Neural progenitor cell (in vitro differentiated cells): ENCODE measurements around the gene PXDN. TPM values are rescaled to one million over a fixed set of nuclear protein-coding genes. Genes with fewer than 3 reads are reported as not detected.

Experiments
- DNase-seq: peaks from one replicate; pipeline ENCODE4 v3.0.0-alpha.2; 2016; ENCODE audit warnings: low spot score
- H2AFZ ChIP-seq: fragments of 200-600 bp; sonication (generic); replicated peaks from 2 replicates; pipeline ENCODE4 v1.6.1; 2016; ENCODE audit warnings: antibody characterized with exemption
- H3F3A ChIP-seq: fragments of 200-600 bp; sonication (generic); 2 replicates; pipeline ENCODE4 v1.6.1; 2016; ENCODE audit warnings: antibody characterized with exemption, low read depth
- H3K27ac ChIP-seq: fragments of 200-600 bp; sonication (generic); 2 replicates; pipeline ENCODE4 v1.5.1; 2016; ENCODE audit warnings: mild to moderate bottlenecking
- H3K27me3 ChIP-seq: fragments of 200-600 bp; sonication (generic); 2 replicates; pipeline ENCODE4 v1.6.1; 2016; ENCODE audit warnings: mild to moderate bottlenecking, moderate library complexity
- H3K36me3 ChIP-seq: fragments of 200-600 bp; sonication (generic); 2 replicates; pipeline ENCODE4 v1.5.1; 2016
- H3K4me1 ChIP-seq: fragments of 200-600 bp; sonication (generic); 2 replicates; pipeline ENCODE4 v1.6.1; 2016; ENCODE audit warnings: mixed run types
- H3K4me2 ChIP-seq: fragments of 200-600 bp; sonication (generic); 2 replicates; pipeline ENCODE4 v1.6.1; 2016
- H3K4me3 ChIP-seq: fragments of 200-600 bp; sonication (generic); 2 replicates; pipeline ENCODE4 v1.5.1; 2016
- H3K79me2 ChIP-seq: fragments of 200-600 bp; sonication (generic); 2 replicates; pipeline ENCODE4 v1.6.1; 2016; ENCODE audit warnings: low read depth
- H3K9ac ChIP-seq: fragments of 200-600 bp; sonication (generic); 2 replicates; pipeline ENCODE4 v1.6.1; 2016
- H3K9me3 ChIP-seq: fragments of 200-600 bp; sonication (generic); 2 replicates; pipeline ENCODE4 v1.5.1; 2016; ENCODE audit warnings: low read depth
- H4K20me1 ChIP-seq: fragments of 200-600 bp; sonication (generic); 2 replicates; pipeline ENCODE4 v1.6.1; 2016; ENCODE audit warnings: low read depth
- H3K27ac Mint-ChIP-seq: 3 replicates; pipeline ENCODE4 v1.8.0; 2021; ENCODE audit warnings: mixed read lengths
- H3K27me3 Mint-ChIP-seq: 2 replicates; pipeline ENCODE4 v1.8.0; 2022; ENCODE audit warnings: low read depth, mild to moderate bottlenecking, inconsistent platforms, moderate library complexity, mixed read lengths; ENCODE audit not compliant: insufficient read depth
- H3K36me3 Mint-ChIP-seq: 3 replicates; pipeline ENCODE4 v1.8.0; 2021; ENCODE audit warnings: mixed read lengths
- H3K4me1 Mint-ChIP-seq: 3 replicates; pipeline ENCODE4 v1.8.0; 2021; ENCODE audit warnings: mixed read lengths
- H3K4me3 Mint-ChIP-seq: 3 replicates; pipeline ENCODE4 v1.8.0; 2021; ENCODE audit warnings: mild to moderate bottlenecking, moderate library complexity, mixed read lengths
- H3K9me3 Mint-ChIP-seq: 3 replicates; pipeline ENCODE4 v1.8.0; 2020; ENCODE audit warnings: mixed read lengths
- EZH2 ChIP-seq: fragments of 200-600 bp; sonication (generic); IDR thresholded peaks from 2 replicates; pipeline ENCODE4 v1.6.1; 2017; ENCODE audit warnings: antibody characterized with exemption, mild to moderate bottlenecking, moderate library complexity
- EZH2phosphoT487 ChIP-seq: fragments of 200-600 bp; sonication (generic); IDR thresholded peaks from 2 replicates; pipeline ENCODE4 v1.6.1; 2017; ENCODE audit warnings: antibody characterized with exemption
- total RNA-seq: library from RNA; depleted of rRNA; stranded (reverse); fragments of >200 nt; gene quantifications from 2 replicates; pipeline ENCODE4 v1.2.3, GENCODE V29; 2015; ENCODE audit warnings: low replicate concordance
- TF ChIP-seq, protein P1 (sequence below): fragments of 200-600 bp; sonication (generic); IDR thresholded peaks from 2 replicates; pipeline ENCODE4 v1.5.1; 2017; ENCODE audit warnings: antibody characterized with exemption, mild to moderate bottlenecking

Gene PXDN
- total RNA-seq, 1 donor from 2014 or later, result 118 TPM

DNA sequence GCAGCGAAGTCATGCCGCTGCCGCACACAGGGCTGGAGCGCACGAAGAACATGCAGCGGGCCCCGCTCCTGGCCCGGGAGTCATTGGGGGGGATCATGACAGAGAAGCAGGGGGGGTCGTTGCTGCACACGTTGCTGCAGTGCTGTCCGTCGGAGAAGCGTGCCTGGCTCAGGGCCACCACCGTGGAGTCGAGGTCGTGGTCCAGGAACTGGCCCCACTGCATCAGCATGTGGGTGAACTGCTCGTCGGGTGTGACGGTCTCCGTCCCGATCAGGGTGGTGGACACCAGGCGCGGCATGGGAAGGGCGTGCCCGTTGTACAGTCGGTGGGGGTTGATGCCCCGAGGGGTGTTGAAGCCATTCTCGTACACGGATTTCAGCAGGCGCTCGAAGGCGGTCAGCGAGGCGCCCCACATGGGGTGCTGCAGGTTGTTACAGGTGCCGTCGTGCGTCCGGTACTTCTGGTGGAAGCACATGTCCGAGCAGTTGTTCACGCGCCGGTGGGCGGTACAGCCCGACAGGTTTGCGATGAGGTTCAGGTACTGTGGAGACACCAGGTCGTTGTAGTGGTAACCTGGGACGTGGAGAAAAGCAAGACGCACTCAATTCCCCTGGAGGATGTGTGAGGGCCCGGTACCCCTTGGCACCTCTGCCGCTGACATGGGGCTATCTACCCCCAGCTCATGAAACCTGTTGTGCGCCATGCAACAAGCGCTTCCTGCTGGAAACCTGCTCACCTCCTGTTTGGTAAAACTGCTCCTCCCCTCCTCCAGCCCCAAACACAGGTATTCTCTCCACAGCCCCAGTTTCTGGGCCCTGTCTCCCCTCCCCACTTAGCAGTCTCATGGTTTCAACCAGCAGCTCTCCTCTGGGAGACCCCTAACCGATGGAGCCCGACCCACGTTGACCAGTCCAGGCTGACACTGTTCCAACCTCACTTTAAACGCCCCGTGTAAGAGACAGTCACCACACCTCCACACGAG is 94.9 kb downstream of the PXDN start:
- no peak for DNase-seq
- Histone ChIP-seq H2AFZ (no peak overlapping the region), H3K4me1 (no peaks in the 10 kb centered on the region), H3K4me3 (no peak overlapping the region), H3K79me2 (no peaks in the 10 kb centered on the region), H3K9me3 (no peaks in the 10 kb centered on the region), H3K4me2 (no peak overlapping the region), H4K20me1 (no peaks in the 10 kb centered on the region), H3K27ac (no peak overlapping the region), H3F3A (no peaks in the 10 kb centered on the region), H3K9ac (no peak overlapping the region), H3K36me3 (no peaks in the 10 kb centered on the region), H3K27me3 (no peaks in the 10 kb centered on the region)
- peaks cover 6% of the 10 kb centered on the region for H3K4me1 Mint-ChIP-seq
- TF ChIP-seq EZH2phosphoT487 (no peak), EZH2 (no peak)
- TF ChIP-seq, protein P1, sequence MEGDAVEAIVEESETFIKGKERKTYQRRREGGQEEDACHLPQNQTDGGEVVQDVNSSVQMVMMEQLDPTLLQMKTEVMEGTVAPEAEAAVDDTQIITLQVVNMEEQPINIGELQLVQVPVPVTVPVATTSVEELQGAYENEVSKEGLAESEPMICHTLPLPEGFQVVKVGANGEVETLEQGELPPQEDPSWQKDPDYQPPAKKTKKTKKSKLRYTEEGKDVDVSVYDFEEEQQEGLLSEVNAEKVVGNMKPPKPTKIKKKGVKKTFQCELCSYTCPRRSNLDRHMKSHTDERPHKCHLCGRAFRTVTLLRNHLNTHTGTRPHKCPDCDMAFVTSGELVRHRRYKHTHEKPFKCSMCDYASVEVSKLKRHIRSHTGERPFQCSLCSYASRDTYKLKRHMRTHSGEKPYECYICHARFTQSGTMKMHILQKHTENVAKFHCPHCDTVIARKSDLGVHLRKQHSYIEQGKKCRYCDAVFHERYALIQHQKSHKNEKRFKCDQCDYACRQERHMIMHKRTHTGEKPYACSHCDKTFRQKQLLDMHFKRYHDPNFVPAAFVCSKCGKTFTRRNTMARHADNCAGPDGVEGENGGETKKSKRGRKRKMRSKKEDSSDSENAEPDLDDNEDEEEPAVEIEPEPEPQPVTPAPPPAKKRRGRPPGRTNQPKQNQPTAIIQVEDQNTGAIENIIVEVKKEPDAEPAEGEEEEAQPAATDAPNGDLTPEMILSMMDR, result no peak
- peaks cover 39% of the 10 kb centered on the region for H3K36me3 Mint-ChIP-seq
- H3K27ac Mint-ChIP-seq, result peak overlapping the region; percentile 66
- H3K4me3 Mint-ChIP-seq, result no peak overlapping the region
- peaks cover 8% of the 10 kb centered on the region for H3K27me3 Mint-ChIP-seq
- peaks cover 3% of the 10 kb centered on the region for H3K9me3 Mint-ChIP-seq

DNA sequence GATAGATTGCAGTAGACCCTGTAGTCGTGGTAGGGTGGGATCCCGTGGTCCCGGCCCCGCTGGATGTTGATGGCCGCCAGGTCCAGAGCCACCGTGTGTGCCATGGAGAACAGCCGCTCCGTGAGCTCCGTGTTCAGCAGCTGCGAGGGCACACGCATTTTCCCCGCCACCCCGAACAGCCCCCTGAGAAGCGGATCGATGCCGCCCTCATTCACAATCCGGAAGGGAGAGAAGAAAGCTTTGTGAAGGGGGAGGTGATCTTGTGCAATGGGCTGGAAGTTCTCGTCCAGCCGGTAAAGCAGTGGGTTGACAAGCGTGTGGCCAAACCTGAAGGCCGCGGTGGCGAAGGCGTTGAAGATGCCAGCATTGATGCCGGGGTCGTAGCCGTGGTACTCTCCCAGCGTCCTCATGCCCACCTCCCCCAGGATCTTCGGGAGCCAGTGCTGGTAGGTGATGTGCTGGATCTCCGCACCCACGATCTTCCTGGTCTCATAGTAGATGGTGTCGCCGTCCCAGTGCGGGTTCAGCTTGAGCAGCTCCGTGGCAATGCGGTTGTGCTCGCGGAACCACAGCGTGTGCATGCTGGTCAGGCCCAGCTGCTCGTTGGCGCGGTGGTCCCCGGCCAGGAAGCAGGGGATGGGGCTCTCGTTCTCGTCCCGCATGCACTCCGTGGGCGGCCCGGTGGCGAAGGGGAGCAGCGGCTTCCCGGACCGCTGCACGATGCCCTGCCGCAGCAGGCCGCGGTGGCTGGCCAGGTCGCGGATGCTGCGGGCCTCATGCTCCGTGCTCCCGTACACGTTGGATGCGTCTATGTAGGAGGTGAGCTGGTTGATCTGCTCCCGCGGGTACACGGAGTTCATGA is 95.8 kb downstream of the PXDN start:
- no peak overlapping the region for H3K27ac ChIP-seq
- no peaks in the 10 kb centered on the region for H3K9me3 ChIP-seq
- no peaks in the 10 kb centered on the region for H3K79me2 ChIP-seq
- no peak overlapping the region for H3K4me3 ChIP-seq
- no peaks in the 10 kb centered on the region for H4K20me1 ChIP-seq
- no peaks in the 10 kb centered on the region for H3F3A ChIP-seq
- H3K9me3 Mint-ChIP-seq, result peaks cover 3% of the 10 kb centered on the region
- peaks cover 7% of the 10 kb centered on the region for H3K4me1 Mint-ChIP-seq
- peaks cover 8% of the 10 kb centered on the region for H3K27me3 Mint-ChIP-seq
- H3K4me1 ChIP-seq, result no peaks in the 10 kb centered on the region
- no peak overlapping the region for H3K4me2 ChIP-seq
- H3K9ac ChIP-seq, result no peak overlapping the region
- no peak overlapping the region for H2AFZ ChIP-seq
- DNase-seq, result no peak
- H3K4me3 Mint-ChIP-seq, result no peak overlapping the region
- no peaks in the 10 kb centered on the region for H3K36me3 ChIP-seq
- H3K27ac Mint-ChIP-seq, result peak overlapping the region; percentile 66
- H3K36me3 Mint-ChIP-seq, result peaks cover 42% of the 10 kb centered on the region
- H3K27me3 ChIP-seq, result no peaks in the 10 kb centered on the region
- TF ChIP-seq EZH2phosphoT487, result no peak
- TF ChIP-seq, protein P1, result no peak
- TF ChIP-seq EZH2, result no peak

DNA sequence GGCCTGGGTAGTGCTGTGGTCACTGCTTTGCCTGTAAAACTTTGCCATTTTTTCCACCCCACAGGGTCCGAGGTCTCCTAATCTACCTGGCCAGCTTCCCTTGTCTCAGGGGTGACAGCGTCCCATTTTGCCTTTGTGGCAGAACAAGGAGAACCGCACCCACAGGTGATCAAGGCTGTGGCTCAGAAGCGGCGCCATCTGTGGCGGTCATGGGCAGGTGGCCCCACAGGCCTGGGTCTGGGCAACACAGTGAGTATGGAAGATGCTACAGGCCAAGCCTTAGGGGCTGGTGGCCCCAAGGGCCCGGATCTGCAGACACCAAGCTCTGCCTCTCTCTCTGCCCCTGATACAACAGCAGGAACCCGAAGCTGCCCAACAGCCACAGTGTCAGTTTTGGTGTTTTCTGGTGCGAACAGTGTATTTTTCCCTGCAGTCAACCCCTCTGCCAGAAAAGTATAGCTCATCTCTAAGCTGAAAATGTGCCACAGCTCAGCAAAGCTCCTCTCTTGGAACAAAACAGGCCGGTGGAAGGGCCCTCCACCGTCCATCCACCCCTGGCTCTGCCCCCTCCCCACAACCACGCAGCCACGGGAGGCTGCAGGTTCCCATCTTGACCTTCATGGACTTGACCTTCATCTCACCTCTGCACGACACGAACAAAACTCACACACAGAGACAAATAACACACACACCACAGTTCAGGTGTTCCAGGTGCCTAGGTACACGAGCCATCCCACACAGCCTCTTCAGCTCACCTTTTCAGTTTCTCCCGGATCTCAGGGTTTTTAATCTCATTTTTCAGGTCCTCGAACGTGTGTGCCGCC is 96.7 kb downstream of the PXDN start:
- H3K9me3 ChIP-seq, result no peaks in the 10 kb centered on the region
- no peaks in the 10 kb centered on the region for H3F3A ChIP-seq
- H3K27ac Mint-ChIP-seq, result peak overlapping the region; percentile 3
- no peaks in the 10 kb centered on the region for H3K27me3 ChIP-seq
- H3K36me3 ChIP-seq, result no peaks in the 10 kb centered on the region
- H3K27ac ChIP-seq, result no peak overlapping the region
- no peak for DNase-seq
- no peak overlapping the region for H3K9ac ChIP-seq
- H3K4me3 Mint-ChIP-seq, result no peak overlapping the region
- no peak overlapping the region for H3K4me3 ChIP-seq
- H3K79me2 ChIP-seq, result no peaks in the 10 kb centered on the region
- peaks cover 8% of the 10 kb centered on the region for H3K27me3 Mint-ChIP-seq
- H2AFZ ChIP-seq, result no peak overlapping the region
- TF ChIP-seq EZH2phosphoT487 (no peak), EZH2 (no peak)
- TF ChIP-seq, protein P1, result no peak
- no peak overlapping the region for H3K4me2 ChIP-seq
- no peaks in the 10 kb centered on the region for H4K20me1 ChIP-seq
- peaks cover 43% of the 10 kb centered on the region for H3K36me3 Mint-ChIP-seq
- peaks cover 3% of the 10 kb centered on the region for H3K9me3 Mint-ChIP-seq
- H3K4me1 ChIP-seq, result peaks cover 3% of the 10 kb centered on the region
- peaks cover 15% of the 10 kb centered on the region for H3K4me1 Mint-ChIP-seq
